Body of pancreas (tissue), 4 donors: ENCODE results near the gene CFAP46.

Experiments
- CTCF ChIP-seq, 7 experiments: fragments of 450-650 bp in 4 of 7; fragments of 200-600 bp in 3 of 7; sonication (generic) in 3 of 7; IDR thresholded peaks; one replicate each; pipeline ENCODE4 v1.5.1; 2016 to 2019; ENCODE audit warnings: antibody characterized with exemption in 7 of 7
- POLR2A ChIP-seq, 3 donors: fragments of 450-650 bp; IDR thresholded peaks; one replicate each; pipeline ENCODE4 v1.6.1; 2016; ENCODE audit warnings: antibody characterized with exemption in 3 of 3, mild to moderate bottlenecking in 2 of 3

GRCh38 chr10:132927824-132928223, 14.5 kb downstream of the CFAP46 start:
- TF ChIP-seq CTCF (IDR thresholded peaks at IDR 0.05) (no peak), POLR2A (IDR thresholded peaks at IDR 0.05) (no peak)
